ENCODE data around the gene TK2. TPM values are rescaled to one million over a fixed set of nuclear protein-coding genes. Genes with fewer than 3 reads are reported as not detected.

The TK2 gene
- total RNA-seq, 1 donor from 2014 or later: 18.6 TPM

- Histone ChIP-seq H3K27ac (replicated peaks) (no peak overlapping the region), H3K4me3 (no peak overlapping the region), H3K9me3 (replicated peaks) (no peaks in the 10 kb centered on the region), H3K27me3 (ENCODE audit: low read depth) (peaks cover 36% of the 10 kb centered on the region), H3K36me3 (no peaks in the 10 kb centered on the region), H3K4me1 (no peaks in the 10 kb centered on the region)
- DNase-seq: no peak
- no peak for TF ChIP-seq CTCF (IDR thresholded peaks at IDR 0.05; ENCODE audit: borderline replicate concordance)
- intact Hi-C loops (cut with micrococcal nuclease): no loop called here
These were observed 91.6 kb downstream of the TK2 start for GRCh38 chr16:66458292-66458691.

Other genes starting within 250 kb of the TK2 start
- gene CDH5, start 183.4 kb downstream of the TK2 start, total RNA-seq: 47.1 TPM
- gene BEAN1, start 122.8 kb downstream of the TK2 start, total RNA-seq: 0.33 TPM
- 7.8 TPM for gene CKLF, start 2.5 kb upstream of the TK2 start, total RNA-seq
- 1.0 TPM for gene CMTM1, start 16.3 kb upstream of the TK2 start, total RNA-seq
- gene CMTM2, start 29.3 kb upstream of the TK2 start, total RNA-seq: not detected
- 8.3 TPM for gene CMTM3, start 54.6 kb upstream of the TK2 start, total RNA-seq
- gene CMTM4, start 146.6 kb upstream of the TK2 start, total RNA-seq: 11.3 TPM
- 82.9 TPM for gene DYNC1LI2, start 201.5 kb upstream of the TK2 start, total RNA-seq